Measurements from ENCODE around the gene HIP1R. TPM values are rescaled to one million over a fixed set of nuclear protein-coding genes. Genes with fewer than 3 reads are reported as not detected.

Gene HIP1R
- polyA plus RNA-seq, 1 experiment = 7.2 TPM

- H3K9me3 ChIP-seq (ENCODE audit: control insufficient read depth, insufficient read depth, low read length) = no peaks in the 10 kb centered on the region
- ChIA-PET CTCF (no interaction called here), POLR2A (no interaction called here)
- no peak overlapping the region for H3K4me3 ChIP-seq (ENCODE audit: low read depth, low read length)
- no peaks in the 10 kb centered on the region for H3K27me3 ChIP-seq (ENCODE audit: control insufficient read depth, insufficient read depth, low read length)
- H3K27ac ChIP-seq (ENCODE audit: low read depth, low read length) = no peak overlapping the region
- no peak for DNase-seq (ENCODE audit: low read depth, low spot score)
- TF ChIP-seq CTCF (IDR thresholded peaks at IDR 0.05; ENCODE audit: low read depth, low read length) = no peak
Observed at GRCh38 chr12:122847921-122848421, 12.7 kb downstream of the HIP1R start.

- ChIA-PET CTCF (no interaction called here), POLR2A (no interaction called here)
- no peak for DNase-seq (ENCODE audit: low read depth, low spot score)
- no peak overlapping the region for H3K4me3 ChIP-seq (ENCODE audit: low read depth, low read length)
- TF ChIP-seq CTCF (IDR thresholded peaks at IDR 0.05; ENCODE audit: low read depth, low read length) = no peak
- no peaks in the 10 kb centered on the region for H3K9me3 ChIP-seq (ENCODE audit: control insufficient read depth, insufficient read depth, low read length)
- no peaks in the 10 kb centered on the region for H3K27me3 ChIP-seq (ENCODE audit: control insufficient read depth, insufficient read depth, low read length)
- no peak overlapping the region for H3K27ac ChIP-seq (ENCODE audit: low read depth, low read length)
Observed at GRCh38 chr12:122848471-122849351, 13.5 kb downstream of the HIP1R start.

GRCh38 chr12:122849352-122850047, 14.2 kb downstream of the HIP1R start:
- H3K4me3 ChIP-seq (ENCODE audit: low read depth, low read length) = no peak overlapping the region
- POLR2A ChIA-PET = interaction anchor here (0.6 kb wide), 1 partner anchor 253 kb away, joined by 3 read pairs; no protein-coding TSS in a partner anchor
- no peak overlapping the region for H3K27ac ChIP-seq (ENCODE audit: low read depth, low read length)
- H3K27me3 ChIP-seq (ENCODE audit: control insufficient read depth, insufficient read depth, low read length) = no peaks in the 10 kb centered on the region
- CTCF ChIA-PET = no interaction called here
- no peak for DNase-seq (ENCODE audit: low read depth, low spot score)
- TF ChIP-seq CTCF (IDR thresholded peaks at IDR 0.05; ENCODE audit: low read depth, low read length) = no peak
- no peaks in the 10 kb centered on the region for H3K9me3 ChIP-seq (ENCODE audit: control insufficient read depth, insufficient read depth, low read length)

- no peak overlapping the region for H3K4me3 ChIP-seq (ENCODE audit: low read depth, low read length)
- POLR2A ChIA-PET = interaction anchor here (0.6 kb wide), 1 partner anchor 253 kb away, joined by 3 read pairs; no protein-coding TSS in a partner anchor
- CTCF ChIA-PET = no interaction called here
- TF ChIP-seq CTCF (IDR thresholded peaks at IDR 0.05; ENCODE audit: low read depth, low read length) = no peak
- DNase-seq (ENCODE audit: low read depth, low spot score) = no peak
- no peak overlapping the region for H3K27ac ChIP-seq (ENCODE audit: low read depth, low read length)
- no peaks in the 10 kb centered on the region for H3K27me3 ChIP-seq (ENCODE audit: control insufficient read depth, insufficient read depth, low read length)
- H3K9me3 ChIP-seq (ENCODE audit: control insufficient read depth, insufficient read depth, low read length) = no peaks in the 10 kb centered on the region
Observed at GRCh38 chr12:122850048-122850445, 14.8 kb downstream of the HIP1R start.
